NCI-H524 treated with DMSO at 0.1 percent for 48 hours (cell line): ENCODE results near the gene FOXN4.
"Not testable (repeated sequence)": the region's sequence is repeated elsewhere in the genome, so short reads cannot be mapped to it uniquely, and the experiment has no call there.

Experiments used
- DNase-seq: peaks from one replicate; lab custom pipeline; 2025; lab: John Stamatoyannopoulos, UW

FOXN4 gene, protein sequence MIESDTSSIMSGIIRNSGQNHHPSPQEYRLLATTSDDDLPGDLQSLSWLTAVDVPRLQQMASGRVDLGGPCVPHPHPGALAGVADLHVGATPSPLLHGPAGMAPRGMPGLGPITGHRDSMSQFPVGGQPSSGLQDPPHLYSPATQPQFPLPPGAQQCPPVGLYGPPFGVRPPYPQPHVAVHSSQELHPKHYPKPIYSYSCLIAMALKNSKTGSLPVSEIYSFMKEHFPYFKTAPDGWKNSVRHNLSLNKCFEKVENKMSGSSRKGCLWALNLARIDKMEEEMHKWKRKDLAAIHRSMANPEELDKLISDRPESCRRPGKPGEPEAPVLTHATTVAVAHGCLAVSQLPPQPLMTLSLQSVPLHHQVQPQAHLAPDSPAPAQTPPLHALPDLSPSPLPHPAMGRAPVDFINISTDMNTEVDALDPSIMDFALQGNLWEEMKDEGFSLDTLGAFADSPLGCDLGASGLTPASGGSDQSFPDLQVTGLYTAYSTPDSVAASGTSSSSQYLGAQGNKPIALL

DNA sequence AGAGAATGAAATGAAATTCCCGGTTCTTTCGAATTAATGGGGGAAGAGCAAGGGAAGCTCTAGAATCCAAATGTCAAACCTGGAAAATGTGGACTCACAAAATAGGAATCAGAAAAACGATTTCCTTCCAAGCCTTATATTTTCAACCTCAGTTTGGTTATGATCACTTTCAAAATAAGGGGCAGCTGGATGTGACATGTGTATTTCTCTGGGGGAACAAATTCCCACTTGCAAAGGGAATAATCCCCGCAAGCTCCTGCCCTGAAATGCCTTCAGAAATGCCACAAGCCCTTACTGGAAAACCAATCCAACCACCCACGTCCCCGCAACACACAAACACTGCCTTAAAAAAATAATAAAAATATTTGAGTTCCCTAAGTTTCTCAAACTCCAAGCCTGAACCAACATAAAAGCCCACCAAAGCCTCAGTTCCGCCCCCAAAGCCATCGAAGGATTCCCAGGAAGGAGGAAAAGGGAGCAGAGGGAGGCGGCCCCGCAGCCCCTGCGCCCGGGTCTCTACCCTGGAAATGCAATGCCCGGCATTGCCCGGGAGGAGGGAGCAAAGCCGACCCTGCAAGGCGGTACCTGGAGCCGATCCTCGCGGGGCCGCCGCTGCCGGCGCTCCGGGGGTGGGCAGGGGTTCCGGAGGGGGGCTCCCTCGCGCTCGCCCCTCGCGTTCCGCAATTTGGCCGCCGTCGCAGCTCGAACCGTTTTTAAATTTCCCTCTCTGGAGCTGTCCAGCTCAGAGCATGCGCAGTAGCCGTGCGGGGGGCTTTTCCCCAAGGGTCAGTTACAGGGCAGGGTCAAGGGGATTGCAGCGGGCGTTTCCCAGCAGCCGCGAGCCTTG lies at the start of gene FOXN4:
Gene FOXN4, minus strand, starts transcription at position 751 of the 847 bp plus-strand sequence. CDS start 963 bp downstream, outside the sequence.
- DNase-seq = no peak

DNA sequence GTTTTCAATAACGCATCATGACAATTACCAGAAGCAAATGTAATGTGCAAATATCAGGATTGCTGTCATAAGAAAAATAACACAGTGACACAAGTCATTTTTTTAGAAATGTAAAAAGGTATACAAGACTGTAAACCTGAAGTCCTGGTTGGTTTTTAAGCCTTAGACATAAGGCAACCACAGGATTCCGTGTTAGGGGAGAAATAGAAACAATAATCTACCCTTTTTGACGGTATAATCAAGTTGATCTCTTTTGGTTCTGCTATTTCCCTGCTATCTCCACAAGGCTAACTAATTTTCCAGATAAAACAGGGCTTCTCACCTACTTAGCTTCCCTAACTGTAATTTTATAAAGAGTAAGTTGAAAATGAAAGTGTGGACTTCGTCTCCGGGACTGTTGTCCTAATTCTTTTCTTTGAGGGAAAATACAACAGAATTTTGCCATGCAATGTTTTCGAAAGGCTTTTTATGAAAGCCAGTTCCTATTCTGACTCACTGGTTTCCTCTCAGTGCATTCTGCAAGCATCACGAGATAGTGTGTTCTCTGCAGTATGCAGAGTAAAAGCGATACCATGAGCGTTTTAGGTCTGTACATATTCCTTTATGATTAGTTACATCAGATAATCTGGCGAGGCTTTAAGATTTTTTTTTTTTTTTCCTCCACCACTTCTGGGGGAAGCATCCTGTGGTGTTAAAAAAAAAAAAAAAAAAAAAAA lies 49.2 kb upstream of the FOXN4 start:
- DNase-seq = no peak

DNA sequence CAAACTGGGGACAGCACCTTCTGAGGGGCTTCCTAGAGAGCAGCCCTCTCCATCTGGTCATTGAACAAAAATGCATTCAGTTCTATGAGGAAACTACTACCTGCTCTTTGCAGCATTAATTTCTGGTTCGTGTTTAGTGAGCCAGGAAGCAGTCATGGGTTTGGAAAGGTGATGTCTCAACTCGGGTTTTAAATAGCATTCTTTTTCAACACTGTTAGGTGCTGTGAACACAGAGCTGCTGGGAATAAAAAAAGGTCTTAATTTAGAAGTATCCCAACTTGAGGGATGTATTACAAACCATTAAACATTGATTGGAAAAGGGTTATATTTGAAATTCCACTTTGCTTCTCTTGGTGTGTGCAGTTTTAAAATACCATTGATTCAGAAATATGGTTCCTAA lies 47.9 kb upstream of the FOXN4 start:
- DNase-seq = no peak

DNA sequence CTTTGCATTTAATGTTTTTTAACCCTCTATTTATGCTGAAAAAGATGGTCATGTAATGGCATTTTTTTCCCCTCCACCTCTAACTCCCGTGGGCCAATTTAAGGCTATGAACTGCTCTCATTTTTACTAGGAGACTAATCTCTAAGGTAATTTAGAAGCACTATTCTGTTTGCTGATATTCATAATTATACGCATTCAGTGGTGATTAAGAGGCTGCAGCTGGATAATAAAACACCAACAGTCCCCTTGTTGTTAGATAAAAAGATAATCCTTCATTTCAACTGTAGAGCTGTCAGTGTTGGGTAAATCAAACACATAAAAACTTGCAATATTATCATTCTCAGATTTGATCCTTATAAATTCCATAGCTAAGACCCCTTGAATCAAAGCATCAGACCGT lies 47.5 kb upstream of the FOXN4 start:
- DNase-seq = no peak

DNA sequence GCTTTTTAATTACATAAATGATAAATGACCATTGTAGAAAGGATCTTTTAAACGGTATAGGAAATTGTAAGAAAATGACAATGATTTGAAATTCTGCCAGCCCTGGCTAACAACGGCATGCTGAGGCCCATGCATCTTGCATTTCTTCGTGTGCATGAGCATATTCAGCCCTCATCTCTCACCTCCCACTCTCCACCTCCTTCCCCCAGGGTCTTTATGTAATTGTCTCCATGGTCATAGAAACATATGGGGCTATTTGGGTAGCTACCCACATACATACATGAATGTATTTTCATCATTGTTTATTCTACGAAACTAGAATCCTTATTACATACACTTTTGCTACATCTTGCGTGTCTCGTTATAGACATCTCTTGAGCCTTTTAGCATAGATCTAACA lies 43.1 kb upstream of the FOXN4 start:
- DNase-seq = no peak

DNA sequence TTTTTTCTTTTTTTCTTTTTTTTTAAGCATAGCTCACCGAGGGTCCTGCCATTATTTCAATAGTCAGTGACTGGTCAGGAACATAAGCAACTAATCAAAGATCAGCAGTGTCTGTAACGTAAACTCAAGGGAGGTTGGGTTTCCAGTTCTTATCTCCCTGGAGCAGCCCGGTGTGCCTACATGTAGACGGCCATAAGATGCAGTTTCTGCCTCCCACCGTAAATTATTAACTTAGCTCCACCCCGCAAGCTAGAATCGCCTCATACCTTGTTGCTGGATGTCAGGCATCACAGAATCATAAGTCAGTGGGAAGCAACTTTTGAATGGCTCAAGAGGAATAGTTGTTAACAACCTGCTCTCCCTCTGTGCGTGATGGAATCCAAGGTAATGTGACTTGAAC lies 38.5 kb upstream of the FOXN4 start, which contains the start of gene MYO1H:
Gene MYO1H, plus strand, starts transcription at position 312 of the 400 bp plus-strand sequence. Its CDS starts 61 bp downstream, at position 373.
- no peak for DNase-seq

DNA sequence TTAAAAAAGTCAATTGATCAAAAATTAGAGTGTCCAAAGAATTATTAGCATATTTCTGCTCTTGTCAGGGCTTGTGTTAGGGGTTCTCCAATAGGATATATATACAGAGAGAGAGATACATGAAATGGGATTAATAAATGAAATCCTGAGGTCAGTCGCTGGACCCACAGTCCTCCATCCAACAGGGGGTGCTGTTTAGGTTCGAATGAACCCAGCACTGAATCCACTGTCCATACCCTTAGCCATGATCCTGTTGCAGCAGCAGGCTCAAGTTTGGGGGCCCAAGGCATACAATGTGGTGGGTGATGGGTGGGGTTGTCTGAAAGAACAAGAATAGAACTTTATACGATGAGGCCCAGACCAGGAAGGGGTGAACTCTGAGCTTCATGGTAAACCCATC lies 37.8 kb upstream of the FOXN4 start:
- DNase-seq = no peak

DNA sequence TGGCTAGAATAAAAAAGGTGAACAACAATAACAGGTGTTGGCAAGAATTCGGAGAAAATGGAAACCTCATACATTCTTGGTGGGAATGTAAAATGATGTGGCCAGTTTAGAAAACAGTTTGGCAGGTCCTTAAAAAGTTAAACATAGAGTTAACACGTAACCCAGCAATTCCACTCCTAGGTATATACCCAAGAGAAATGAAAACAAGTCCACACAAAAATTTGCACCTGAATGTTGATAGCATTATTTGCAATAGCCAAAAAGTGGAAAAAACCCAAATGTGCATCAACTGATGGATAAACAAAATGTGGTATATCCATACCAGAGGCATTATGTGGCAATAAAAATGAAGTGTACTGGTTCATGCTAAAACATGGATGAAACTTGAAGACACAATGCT lies 36.3 kb upstream of the FOXN4 start:
- DNase-seq = no peak

DNA sequence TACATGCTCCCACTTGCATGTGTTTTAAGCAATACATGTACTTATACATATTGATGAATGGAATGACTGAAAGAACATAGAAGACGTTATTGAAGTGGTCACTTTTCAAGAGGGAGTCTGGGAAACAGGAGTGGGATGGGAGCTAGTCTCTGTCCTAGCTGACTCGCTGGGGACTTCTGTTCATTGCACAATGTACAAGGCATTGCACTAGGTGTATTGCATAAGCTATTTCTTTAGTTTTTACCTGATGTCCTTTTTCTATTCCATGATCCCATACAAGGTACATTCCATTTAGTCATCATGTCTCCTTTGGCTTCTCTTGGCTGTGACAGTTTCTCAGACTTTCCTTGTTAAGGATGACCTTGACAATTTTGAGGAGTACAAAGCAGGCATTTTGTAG lies 34.6 kb upstream of the FOXN4 start:
- no peak for DNase-seq

DNA sequence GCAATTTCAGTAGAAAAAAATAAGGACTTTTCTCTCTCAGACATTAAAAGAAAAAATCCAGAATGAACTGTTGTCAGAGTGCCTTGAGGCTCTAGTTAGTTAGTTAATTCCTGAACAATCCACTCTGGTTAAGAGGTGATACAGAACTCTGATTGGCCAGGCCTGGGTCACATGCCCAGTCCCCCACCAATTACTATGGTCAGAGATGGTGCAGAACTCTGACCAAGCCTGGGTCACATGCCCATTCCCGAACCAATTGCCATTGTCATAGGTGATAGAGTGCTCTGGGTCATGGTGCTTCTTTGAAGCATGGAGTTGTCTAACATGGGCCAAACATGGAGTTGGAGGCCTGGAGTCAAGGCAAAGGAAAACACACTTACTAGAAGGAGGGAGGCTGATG lies 27.5 kb upstream of the FOXN4 start:
- DNase-seq = no peak

DNA sequence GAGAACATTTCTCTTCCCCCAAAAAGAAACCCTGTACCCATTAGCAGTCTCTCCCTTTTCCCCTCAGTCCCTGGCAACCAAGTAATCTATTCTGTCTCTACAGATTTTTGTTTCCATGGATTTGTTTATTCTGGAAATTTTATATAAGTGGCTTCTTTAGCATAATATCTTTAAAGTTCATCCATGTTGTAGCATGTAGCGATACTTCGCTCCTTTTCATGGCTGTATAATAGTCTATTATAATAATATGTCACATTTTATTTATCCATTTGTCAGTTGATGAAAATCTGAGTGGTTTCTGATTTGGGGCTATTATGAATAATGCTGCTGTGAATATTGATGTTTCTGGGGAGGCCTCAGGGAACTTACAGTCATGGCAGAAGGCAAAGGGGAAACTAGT lies 25.8 kb upstream of the FOXN4 start:
- DNase-seq = no peak

DNA sequence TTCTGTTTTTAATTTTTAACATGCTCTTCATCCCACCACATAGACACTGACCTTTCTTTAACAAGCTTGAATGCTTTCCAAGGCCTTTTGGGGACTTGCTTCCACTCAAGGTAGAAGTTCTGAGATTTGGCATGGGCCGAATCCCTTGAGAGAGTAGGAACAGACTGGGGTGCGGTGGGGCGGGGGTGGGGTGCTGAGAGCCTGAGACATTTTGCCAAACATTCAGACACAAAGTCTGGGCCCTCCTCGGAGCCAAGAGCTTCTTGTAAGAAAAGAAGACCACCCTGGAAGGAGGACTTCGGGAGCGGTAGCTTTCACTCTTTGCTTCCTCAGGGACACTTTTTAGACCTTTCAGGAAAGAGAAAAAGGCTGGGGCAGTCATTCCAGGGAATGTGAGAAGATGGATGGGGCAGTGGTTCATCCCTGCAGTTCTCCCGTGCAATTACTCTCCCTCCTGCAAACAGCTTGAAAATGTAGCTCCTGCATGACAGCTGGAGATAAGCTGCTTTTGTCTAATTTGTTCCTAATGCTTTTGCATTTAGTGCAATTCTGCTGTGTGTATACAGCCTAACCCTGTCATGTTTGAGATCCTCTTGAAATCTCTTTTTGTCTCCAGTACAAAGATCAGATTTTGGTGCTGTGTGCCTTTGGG lies 22.3 kb upstream of the FOXN4 start:
- peak; percentile 55 for DNase-seq

DNA sequence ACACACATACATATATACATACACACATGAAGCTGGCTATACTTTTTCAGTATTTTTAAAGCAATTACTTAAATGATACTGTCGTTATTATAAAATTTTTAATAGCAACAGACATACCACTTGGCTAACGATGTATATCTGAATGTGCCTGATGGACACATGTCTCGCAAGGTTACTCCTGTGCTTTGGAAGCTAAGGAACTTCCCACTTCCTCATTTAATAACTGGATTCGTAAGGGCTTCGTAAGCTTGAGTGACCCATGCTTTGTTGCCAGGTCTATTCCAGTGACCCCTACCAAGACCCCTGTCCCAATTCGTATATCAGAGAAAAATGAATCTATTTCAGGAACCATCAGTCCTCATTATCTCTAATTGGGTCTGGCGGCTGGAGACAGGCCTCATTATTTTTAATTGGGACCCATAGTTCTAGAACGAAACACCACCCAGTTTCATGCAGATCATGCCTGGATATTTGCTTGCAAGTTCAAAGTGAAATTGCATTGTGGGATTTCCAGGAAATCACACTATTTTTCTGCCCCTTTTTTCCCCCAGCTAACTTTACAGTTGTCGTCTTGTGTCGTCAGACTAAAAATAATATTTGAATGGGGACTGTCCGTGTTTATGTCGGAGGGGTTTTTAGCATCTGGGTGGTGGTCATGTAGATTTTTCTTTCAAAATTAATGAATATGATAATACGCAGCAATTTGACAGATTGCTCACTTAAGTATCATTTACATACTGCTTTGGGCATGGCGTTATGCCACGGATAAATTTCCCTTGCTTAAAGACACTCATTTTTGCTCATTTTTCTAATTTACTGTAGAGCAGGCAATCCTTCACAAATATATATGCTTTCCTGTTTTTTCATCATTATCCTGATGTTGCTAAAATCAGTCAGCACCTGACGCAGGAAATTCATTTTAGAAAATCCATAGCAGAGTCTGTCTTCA lies 21.5 kb upstream of the FOXN4 start:
- no peak for DNase-seq

DNA sequence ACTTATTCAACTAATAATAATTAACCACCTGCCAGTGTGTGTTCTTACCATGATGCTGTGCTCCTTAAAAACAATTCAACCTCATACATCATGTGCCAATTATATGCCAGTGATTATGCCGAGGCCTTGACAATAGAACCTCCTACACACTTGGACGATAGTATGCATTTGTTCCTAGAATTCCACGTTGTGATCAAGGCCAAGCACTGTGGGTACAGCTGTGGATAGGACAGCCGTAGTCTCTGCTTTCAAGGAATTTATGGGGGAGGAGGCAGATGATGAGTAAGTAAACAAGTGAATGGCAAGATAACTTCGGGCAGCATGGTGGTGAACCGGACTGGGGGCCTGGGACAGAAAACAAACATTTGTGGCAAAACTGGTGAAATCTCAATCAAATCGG lies 20.6 kb upstream of the FOXN4 start:
- no peak for DNase-seq

DNA sequence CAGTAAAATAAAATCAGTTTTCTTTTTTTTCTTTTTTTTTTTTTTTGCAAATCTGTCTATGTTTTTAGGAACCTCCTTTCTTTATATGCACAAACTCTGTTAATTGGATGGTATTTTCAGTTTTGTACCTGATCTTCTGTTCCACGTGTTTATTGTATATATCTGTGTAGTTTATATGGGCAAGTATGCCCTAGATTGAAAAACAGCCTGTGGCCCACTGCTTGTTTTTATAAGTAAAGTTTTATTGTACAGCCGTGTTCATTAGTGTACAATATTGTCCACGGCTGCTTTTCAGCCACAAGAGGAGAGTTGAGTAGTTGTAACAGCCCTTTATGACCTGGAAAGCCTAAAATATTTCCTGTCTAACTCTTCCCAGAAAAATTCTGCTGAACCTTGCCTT lies 19.9 kb upstream of the FOXN4 start:
- no peak for DNase-seq

DNA sequence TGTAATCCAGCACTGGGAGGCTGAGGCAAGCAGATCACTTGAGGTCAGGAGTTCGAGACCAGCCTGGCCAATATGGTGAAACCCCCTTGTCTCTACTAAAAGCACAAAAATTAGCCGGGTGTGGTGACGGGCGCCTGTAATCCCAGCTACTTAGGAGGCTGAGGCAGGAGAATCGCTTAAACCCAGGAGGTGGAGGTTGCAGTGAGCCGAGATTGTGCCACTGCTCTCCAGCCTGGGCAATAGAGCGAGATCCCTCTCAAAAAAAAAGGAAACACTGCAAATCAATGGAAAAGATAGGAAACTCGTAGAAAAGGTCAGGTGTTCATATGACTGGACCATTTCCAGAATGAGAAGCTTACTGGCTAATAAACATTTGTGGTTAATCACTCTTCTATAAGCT lies 12.2 kb upstream of the FOXN4 start:
- not testable (repeated sequence) for DNase-seq

DNA sequence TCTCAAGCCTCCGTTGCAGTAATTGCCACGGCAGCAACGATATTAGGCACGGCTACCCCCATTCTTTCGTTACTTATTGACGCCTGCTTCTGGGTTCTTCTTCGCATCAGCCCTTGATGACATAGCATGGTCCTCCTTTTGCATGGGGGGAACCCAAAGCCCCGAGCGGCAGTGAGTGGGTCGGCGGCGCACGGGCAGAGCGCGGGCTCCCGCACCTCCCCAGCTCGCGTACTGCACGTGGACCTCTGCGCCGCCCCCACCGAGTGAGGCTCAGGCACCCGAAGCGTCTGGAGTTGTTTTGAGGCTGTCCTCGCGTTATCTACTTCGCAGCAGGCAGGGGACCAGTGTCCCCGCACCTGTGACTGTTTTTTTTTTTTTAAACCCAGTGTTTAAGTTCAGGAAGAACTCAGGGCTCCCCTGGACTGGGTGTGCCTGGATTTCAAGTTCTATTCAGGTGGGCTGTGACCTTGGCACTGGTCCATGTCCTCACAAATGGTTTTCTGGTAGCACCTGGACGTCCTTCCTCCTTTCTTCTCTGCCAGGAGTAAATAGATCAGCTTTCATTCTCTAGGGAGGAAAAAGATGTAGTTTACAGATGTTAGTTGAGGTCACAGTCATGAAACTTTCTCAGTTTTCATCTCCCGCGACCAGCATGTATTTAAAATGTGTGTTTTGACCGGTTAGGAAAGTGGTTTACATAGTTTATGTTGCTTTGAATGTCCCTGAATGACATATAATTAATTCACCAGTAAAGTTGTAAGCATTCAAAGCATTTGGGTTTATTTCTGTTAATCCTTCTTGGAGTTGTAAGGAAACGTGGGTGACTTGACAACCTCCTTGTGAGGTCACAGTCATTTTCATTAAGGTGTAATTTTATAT lies 1.4 kb upstream of the FOXN4 start:
- no peak for DNase-seq

DNA sequence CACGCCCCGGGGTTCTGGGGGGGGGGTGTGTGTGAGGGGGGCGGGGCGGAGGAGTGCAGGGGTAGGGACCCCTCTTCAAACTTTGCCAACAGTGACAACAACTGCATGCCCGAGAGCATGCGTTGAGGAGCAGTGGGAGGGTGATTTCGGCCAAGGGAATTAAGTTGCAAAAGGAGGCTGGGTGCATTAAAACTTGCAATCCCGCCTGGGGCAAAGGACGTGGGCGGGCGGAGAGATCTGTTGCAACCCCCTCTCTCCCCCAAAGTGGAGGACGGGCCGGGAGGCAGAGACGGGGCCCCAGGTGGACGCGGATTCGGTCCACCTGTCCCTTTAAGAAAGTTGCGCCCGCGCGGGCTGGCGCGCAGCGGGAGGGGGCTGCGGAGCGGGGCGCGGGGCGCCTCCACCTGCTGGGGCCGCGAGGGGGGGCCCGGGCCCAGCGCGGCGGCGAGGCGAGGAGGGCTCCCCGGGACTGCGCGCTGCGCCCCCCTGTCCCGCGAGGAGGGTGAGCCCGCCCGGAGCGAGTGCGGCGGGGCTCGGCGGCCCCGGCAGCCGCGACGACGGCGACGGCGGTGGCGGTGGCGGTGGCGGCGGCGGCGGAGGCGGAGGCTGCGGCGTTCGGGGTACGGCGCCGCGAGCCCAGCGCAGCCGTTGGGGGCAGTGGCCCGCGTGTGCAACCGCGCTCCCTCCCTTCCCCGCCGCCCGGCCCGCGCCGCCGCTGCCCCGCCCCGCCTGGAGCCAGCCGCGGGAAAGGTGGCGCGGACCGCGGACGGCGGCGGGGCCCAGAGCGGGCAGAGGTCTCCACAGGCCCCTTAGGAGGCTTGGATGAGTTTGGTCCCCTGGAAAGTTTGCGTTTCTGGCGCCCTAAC lies 530 bp upstream of the FOXN4 start:
- DNase-seq = no peak

DNA sequence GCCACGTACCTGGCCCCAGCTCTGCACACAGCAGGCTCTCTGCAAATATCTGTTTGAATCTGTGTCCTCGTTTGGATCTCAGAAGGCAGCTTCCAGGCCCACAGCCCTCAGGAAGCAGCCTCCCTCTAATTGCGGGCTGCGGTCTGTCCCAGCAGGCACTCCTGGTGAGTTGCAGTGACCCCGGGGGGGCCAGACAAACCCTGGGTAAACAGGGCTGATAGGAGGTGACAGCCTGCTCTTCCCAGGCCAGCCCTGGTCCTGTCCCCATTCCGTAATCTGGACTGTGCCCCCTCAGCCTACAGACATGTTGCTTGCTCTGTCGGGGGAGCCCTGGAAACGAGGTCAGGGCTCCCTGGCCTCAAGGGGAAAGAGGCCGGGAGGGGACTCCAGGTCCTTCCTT lies 2.0 kb downstream of the FOXN4 start:
- DNase-seq = no peak
